Fibroblast of the conjunctiva (primary cell): ENCODE data around the gene BBS2.
"Not testable (repeated sequence)": the region's sequence is repeated elsewhere in the genome, so short reads cannot be mapped to it uniquely, and the experiment has no call there.

Experiments
- DNase-seq: peaks from one replicate; pipeline ENCODE4 v3.0.0-alpha.2; 2010; ENCODE audit warnings: low read depth

Gene BBS2

GRCh38 chr16:56525236-56525635 lies 5.4 kb upstream of the BBS2 start:
- peak; percentile 14 for DNase-seq

- DNase-seq: no peak
Observed at GRCh38 chr16:56520251-56520577, 390 bp upstream of the BBS2 start.

GRCh38 chr16:56518425-56518824 lies 1.4 kb downstream of the BBS2 start:
- no peak for DNase-seq

- no peak for DNase-seq
Observed at GRCh38 chr16:56517206-56517605, 2.6 kb downstream of the BBS2 start.

GRCh38 chr16:56515665-56516064 lies 4.2 kb downstream of the BBS2 start:
- no peak for DNase-seq

GRCh38 chr16:56514845-56515244 lies 5.0 kb downstream of the BBS2 start:
- no peak for DNase-seq

GRCh38 chr16:56513972-56514371 lies 5.9 kb downstream of the BBS2 start:
- peak; percentile 55 for DNase-seq

- DNase-seq: no peak
Observed at GRCh38 chr16:56513091-56513490, 6.7 kb downstream of the BBS2 start.

- DNase-seq: no peak
Observed at GRCh38 chr16:56512025-56512424, 7.8 kb downstream of the BBS2 start.

- no peak for DNase-seq
Observed at GRCh38 chr16:56510544-56510943, 9.3 kb downstream of the BBS2 start.

- peak; percentile 34 for DNase-seq
Observed at GRCh38 chr16:56506941-56507340, 12.9 kb downstream of the BBS2 start.

GRCh38 chr16:56505181-56505580 lies 14.6 kb downstream of the BBS2 start:
- DNase-seq: no peak

GRCh38 chr16:56493815-56494214 lies 26.0 kb downstream of the BBS2 start:
- DNase-seq: no peak

- no peak for DNase-seq
Observed at GRCh38 chr16:56493126-56493525, 26.7 kb downstream of the BBS2 start.

- no peak for DNase-seq
Observed at GRCh38 chr16:56491657-56492261, 28.1 kb downstream of the BBS2 start.

- not testable (repeated sequence) for DNase-seq
Observed at GRCh38 chr16:56488868-56489267, 31.0 kb downstream of the BBS2 start.

- DNase-seq: no peak
Observed at GRCh38 chr16:56488035-56488434, 31.8 kb downstream of the BBS2 start.

- no peak for DNase-seq
Observed at GRCh38 chr16:56483394-56483793, 36.4 kb downstream of the BBS2 start.

- DNase-seq: no peak
Observed at GRCh38 chr16:56482683-56483236, 37.1 kb downstream of the BBS2 start.

GRCh38 chr16:56481468-56482122 lies 38.2 kb downstream of the BBS2 start:
- DNase-seq: no peak

- no peak for DNase-seq
Observed at GRCh38 chr16:56480776-56481467, 38.9 kb downstream of the BBS2 start.

- no peak for DNase-seq
Observed at GRCh38 chr16:56479469-56479868, 40.4 kb downstream of the BBS2 start.
